Measurements from ENCODE around the gene CHST9.
"Not testable (repeated sequence)": the region's sequence is repeated elsewhere in the genome, so short reads cannot be mapped to it uniquely, and the experiment has no call there.

Gene CHST9

GRCh38 chr18:27171993-27172392, 13.1 kb downstream of the CHST9 start:
- DNase-seq, result no peak

GRCh38 chr18:27165412-27165811, 19.7 kb downstream of the CHST9 start:
- DNase-seq, result no peak

DNA sequence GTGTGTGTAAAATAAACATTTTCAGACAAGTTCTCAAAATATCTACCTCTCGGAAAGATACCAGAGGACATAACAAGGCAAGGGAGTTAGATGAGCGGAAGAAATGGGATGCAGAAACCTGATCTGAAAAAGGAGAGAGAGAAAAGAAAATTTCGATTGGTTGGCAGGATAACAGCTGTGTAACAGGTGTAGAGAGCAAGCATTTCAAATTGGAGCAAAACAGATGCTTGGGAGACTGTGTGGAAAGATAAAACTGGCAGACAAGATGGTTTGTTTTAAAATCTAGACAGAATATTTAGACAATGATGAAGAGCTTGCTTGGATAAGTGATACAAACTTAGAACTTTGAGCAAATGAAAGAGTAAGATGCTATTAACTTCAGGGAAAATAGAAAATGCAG, 20.2 kb downstream of the CHST9 start:
- DNase-seq, result no peak

DNA sequence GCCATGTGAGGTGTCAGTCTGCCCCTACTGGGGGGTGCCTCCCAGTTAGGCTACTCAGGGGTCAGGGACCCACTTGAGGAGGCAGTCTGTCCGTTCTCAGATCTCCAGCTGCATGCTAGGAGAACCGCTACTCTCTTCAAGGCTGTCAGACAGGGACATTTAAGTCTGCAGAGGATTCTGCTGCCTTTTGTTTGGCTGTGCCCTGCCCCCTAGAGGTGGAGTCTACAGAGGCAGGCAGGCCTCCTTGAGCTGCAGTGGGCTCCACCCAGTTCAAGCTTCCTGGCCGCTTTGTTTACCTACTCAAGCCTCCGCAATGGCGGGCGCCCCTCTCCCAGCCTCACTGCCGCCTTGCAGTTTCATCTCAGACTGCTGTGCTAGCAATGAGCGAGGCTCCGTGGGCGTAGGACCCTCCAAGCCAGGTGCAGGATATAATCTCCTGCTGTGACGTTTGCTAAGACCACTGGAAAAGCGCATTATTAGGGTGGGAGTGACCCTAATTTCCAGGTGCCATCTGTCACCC, 21.9 kb downstream of the CHST9 start:
- DNase-seq, result not testable (repeated sequence)

DNA sequence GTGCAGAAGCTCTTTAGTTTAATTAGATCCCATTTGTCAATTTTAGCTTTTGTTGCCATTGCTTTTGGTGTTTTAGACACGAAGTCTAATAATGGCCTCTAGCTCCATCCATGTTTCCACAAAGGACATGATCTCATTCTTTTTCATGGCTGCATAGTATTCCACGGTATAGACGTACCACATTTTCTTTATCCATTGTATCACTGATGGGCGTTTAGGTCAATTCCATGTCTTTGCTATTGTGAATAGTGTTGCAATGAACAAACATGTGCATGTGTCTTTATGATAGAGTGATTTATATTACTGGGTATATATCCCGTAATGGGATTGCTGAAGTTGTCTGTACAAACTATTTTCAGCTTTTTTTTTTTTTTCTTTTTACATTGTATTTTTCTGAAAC, 35.9 kb downstream of the CHST9 start:
- DNase-seq, result not testable (repeated sequence)

- DNase-seq, result no peak
These were observed 40.4 kb downstream of the CHST9 start for GRCh38 chr18:27144672-27145071.

DNA sequence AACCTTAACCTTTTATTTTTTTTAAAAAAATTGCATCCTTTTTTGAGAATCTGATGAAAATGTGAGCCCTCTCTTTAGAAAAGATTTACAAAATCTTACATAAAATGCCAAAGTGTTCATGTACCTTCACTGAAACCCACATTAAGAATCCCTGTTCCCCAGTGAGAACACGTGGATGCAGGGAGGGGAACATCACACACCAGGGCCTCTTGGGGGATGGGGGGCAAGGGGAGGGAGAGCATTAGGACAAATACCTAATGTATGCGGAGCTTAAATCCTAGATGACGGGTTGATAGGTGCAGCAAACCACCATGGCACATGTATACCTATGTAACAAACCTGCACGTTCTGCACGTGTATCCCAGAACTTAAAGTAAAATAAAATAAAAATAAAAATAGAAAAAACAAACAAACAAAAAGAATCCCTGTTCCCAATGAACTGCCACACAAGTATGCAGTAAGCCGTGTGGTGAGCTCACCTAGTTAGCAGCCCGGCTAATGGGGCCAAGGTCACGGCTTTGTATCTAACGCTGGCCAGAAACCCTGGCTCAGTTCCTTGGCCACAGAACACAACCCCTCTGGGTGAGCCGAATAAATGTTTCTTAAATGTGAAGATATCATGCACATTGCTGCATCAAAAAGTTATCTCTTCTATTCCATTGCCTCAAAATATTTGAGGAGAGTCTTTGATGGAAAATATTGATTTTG, 41.4 kb downstream of the CHST9 start:
- DNase-seq, result no peak

- DNase-seq, result no peak
These were observed 42.2 kb downstream of the CHST9 start for GRCh38 chr18:27142891-27143290.

DNA sequence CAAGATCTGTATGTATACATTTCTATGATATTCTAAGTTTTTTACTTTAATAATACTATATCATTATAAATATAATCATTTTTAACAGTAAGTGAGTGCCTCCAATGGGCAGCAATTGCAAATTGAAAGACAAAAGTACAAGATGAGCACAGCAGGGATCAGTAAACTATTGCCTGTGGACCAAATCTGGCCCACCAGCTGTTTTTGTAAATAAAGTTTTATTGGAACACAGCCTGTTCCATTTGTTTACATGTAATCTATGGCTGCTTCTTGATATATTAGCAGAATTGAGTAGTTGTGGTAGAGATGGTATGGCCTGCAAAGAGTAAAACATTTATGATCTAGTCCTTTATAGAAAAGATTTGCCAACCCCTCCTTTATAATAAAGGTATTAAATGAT, 43.2 kb downstream of the CHST9 start:
- DNase-seq, result no peak

- DNase-seq, result no peak
These were observed 47.0 kb downstream of the CHST9 start for GRCh38 chr18:27138079-27138478.

DNA sequence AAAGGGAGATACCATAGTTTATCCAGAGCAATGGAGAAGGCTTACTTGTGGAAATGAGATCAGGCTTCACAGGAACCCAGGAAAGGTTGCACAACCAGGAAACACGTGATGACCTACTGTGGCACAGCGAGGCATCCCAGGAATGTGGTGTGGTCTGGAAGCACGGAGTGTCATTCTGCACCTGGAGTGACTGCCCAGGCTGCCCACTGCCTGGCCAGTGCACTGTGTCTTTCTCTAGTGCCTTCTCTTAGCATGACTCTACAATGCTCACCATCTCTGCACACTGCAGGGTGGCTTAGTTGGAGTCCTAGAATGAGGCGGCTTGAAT, 48.9 kb downstream of the CHST9 start:
- no peak for DNase-seq

GRCh38 chr18:27135504-27136207, 49.5 kb downstream of the CHST9 start:
- no peak for DNase-seq

GRCh38 chr18:27130065-27130630, 55.0 kb downstream of the CHST9 start:
- DNase-seq, result no peak

DNA sequence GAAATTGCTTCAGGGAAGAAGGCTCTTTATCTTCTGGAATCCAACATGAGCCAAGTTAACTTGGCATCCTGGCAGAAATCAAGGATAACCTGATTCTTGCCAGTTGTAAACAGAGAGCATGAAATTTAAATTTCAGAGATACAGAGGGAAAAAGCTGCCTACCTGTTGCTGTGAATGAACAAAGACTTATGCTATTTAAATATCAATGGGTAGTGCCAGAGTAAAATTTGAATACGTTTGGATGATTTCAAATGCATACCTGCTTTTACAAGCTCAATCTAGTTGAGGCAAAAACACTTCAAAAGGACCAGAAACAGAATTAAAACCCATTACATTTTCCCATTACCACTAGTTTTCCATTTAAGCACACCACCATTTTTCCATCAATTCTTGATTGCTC, 60.9 kb downstream of the CHST9 start:
- DNase-seq, result no peak

DNA sequence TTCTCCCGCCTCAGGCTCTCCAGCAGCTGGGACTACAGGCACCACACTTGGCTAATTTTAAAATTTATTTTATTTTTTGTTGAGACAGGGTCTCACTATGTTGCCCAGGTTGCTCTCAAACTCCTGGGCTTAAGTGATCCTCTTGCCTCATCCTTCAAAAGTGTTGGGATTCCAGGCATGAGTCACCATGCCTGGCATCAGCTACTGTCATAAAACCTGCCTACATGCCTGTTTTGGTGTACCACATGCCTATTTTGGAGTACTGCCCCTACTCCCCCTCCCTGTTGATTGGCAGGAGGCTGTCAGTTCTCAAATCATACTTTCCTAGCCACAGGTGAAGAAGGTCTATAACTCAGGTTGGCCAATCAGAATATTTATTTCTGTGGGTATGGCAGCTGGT, 64.0 kb downstream of the CHST9 start:
- no peak for DNase-seq

GRCh38 chr18:27120246-27120645, 64.9 kb downstream of the CHST9 start:
- no peak for DNase-seq

DNA sequence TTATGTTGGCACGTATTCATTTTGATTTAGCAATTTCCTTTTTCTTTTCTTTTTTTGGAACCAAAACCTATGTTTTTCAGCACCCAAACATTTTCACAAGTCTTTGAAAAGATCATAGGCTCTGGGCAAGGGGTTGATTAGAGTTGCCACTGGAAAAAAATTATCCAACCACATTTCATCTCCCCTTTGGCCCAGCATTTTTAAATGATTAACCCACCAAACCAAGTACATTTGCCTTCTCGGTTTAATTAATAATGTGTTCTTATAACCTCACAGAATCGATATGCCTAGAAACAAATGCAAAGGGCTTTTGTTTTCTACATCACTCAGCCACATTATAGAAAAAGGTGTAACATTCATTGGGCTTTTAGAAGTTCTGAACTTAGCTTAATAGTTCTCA, 66.1 kb downstream of the CHST9 start:
- DNase-seq, result no peak

DNA sequence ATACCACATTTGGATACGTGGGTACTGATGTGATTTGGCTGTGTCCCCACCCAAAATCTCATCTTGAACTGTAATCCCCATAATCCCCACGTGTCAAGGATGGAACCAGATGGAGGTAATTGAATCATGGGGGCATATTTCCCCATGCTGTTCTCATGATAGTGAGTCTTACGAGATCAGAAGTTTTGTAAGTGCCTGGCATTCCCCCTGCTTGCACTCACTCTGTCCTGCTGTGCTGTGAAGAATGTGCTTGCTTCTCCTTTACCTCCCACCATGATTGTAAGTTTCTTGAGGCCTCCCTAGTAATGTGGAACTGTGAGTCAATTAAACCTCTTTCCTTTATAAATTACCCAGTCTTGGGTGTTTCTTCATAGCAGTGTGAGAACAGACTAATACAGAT, 70.3 kb downstream of the CHST9 start:
- no peak for DNase-seq

DNA sequence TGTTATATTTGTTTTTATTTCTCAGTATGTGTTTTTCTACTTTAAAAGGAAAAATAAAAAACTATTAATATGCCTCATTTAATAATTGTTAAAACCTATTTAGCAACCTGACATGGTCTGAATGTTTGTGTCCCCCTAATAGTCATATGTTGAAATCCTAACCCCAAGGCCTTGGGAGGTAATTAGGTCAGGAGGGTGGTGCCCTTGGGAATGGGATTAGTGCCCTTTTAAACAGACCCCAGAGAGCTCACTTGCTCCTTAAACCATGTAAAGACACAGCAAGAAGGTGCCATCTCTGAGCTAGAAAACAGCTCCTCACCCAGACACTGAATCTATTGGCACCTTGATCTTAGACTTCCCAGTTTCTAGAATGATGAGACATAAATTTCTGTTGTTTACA, 71.8 kb downstream of the CHST9 start:
- DNase-seq, result no peak

- no peak for DNase-seq
These were observed 74.8 kb downstream of the CHST9 start for GRCh38 chr18:27110319-27110718.

DNA sequence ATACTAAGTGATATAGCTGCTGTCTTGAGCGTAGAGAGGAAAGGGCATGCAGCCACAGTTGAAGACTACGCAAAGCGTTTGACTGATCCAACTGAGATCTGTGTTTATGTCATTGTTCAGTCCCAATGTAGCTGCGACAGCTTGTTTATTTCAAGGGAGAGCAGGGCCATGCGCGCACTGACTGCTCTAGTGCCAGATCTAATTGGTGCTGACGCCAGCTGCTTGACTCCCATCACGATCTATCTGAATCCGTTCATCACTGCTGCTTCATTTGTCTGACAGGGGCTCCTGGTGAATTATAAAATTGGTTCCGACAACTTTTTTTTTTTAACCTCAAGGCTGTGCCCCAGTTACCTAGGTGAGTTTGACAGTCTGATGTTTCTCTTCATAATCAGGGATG, 75.7 kb downstream of the CHST9 start:
- DNase-seq, result no peak

- DNase-seq, result no peak
These were observed 76.3 kb downstream of the CHST9 start for GRCh38 chr18:27108842-27109241.

GRCh38 chr18:27104743-27105142, 80.4 kb downstream of the CHST9 start:
- DNase-seq, result no peak

- no peak for DNase-seq
These were observed 90.5 kb downstream of the CHST9 start for GRCh38 chr18:27094621-27095020.

All from right hindlimb (tissue), 1 donor.